Upper lobe of right lung (tissue), 1 donor: ENCODE results near the gene UBXN11. TPM values are rescaled to one million over a fixed set of nuclear protein-coding genes. Genes with fewer than 3 reads are reported as not detected.

Experiments
- ATAC-seq: fragments of 200-7000 bp; cut with Tn5 transposase; one replicate; pipeline ENCODE4 v1.9.1; 2020; ENCODE audit warnings: mild to moderate bottlenecking, moderate library complexity
- DNase-seq: peaks from one replicate; pipeline ENCODE4 v3.0.0-alpha.2; 2020
- H3K27ac ChIP-seq: fragments of 200-600 bp; one replicate; pipeline ENCODE4 v1.8.0; 2022
- H3K27me3 ChIP-seq: fragments of 200-600 bp; one replicate; pipeline ENCODE4 v1.8.0; 2022; ENCODE audit warnings: mild to moderate bottlenecking
- H3K36me3 ChIP-seq: fragments of 200-600 bp; one replicate; pipeline ENCODE4 v1.8.0; 2022
- H3K4me1 ChIP-seq: fragments of 200-600 bp; one replicate; pipeline ENCODE4 v1.8.0; 2022
- H3K4me3 ChIP-seq: fragments of 200-600 bp; one replicate; pipeline ENCODE4 v1.8.0; 2022; ENCODE audit warnings: mild to moderate bottlenecking
- H3K9me3 ChIP-seq: fragments of 200-600 bp; one replicate; pipeline ENCODE4 v1.8.0; 2022
- CTCF ChIP-seq: fragments of 200-600 bp; IDR thresholded peaks from one replicate; pipeline ENCODE4 v1.8.0; 2022; ENCODE audit warnings: antibody characterized with exemption
- intact Hi-C: fragments of 100-400 bp; cut with DNase I; formaldehyde crosslinking; loops from one replicate; pipeline ENCODE4 v1.11.0; 2022
- total RNA-seq: library from RNA; stranded (reverse); fragmentation: NEBNext Ultra II Directional; extraction: Animal tissue kit (Norgen Biotek cat#: 25700); gene quantifications from one replicate; pipeline ENCODE4 v1.2.1, GENCODE V29; 2021
- donor health status: DM: no; HTN: yes; CAD: no; lungs with severe emphysema.

UBXN11 gene
- total RNA-seq, 1 donor from 2014 or later, result 37.0 TPM

GRCh38 chr1:26281091-26281958 lies 25.1 kb downstream of the UBXN11 start:
- TF ChIP-seq CTCF, result no peak
- intact Hi-C loops, result no loop called here
- Histone ChIP-seq H3K4me1 (peaks cover 67% of the 10 kb centered on the region), H3K36me3 (peaks cover 11% of the 10 kb centered on the region), H3K27me3 (no peaks in the 10 kb centered on the region), H3K9me3 (no peaks in the 10 kb centered on the region), H3K4me3 (peak overlapping the region; percentile 99), H3K27ac (peak overlapping the region; percentile 89)
- no peak for DNase-seq
- ATAC-seq, result no peak

GRCh38 chr1:26280333-26281042 lies 25.9 kb downstream of the UBXN11 start:
- Histone ChIP-seq H3K36me3 (peaks cover 11% of the 10 kb centered on the region), H3K27me3 (no peaks in the 10 kb centered on the region), H3K4me1 (peaks cover 66% of the 10 kb centered on the region), H3K4me3 (peak overlapping the region; percentile 99), H3K27ac (peak overlapping the region; percentile 89), H3K9me3 (no peaks in the 10 kb centered on the region)
- TF ChIP-seq CTCF, result no peak
- intact Hi-C loops, result no loop called here
- DNase-seq (no peak), ATAC-seq (no peak)

GRCh38 chr1:26279456-26280332 lies 26.7 kb downstream of the UBXN11 start, which contains the start of gene SH3BGRL3:
Gene SH3BGRL3, plus strand, starts transcription at chr1:26280086. Its CDS starts 70 bp downstream, at chr1:26280156.
- peak within 1 kb of the TSS; percentile 99 for H3K4me3 ChIP-seq
- no peaks in the 10 kb centered on the region for H3K27me3 ChIP-seq
- ATAC-seq (peak; percentile 86), DNase-seq (peak; percentile 95)
- no peaks in the 10 kb centered on the region for H3K9me3 ChIP-seq
- peaks cover 11% of the 10 kb centered on the region for H3K36me3 ChIP-seq
- peaks cover 65% of the 10 kb centered on the region for H3K4me1 ChIP-seq
- TF ChIP-seq CTCF, result peak; percentile 42
- intact Hi-C loops, result loop anchor here (5.0 kb wide), 1 partner anchor 43 kb away; no protein-coding TSS in a partner anchor
- H3K27ac ChIP-seq, result peak within 1 kb of the TSS; percentile 89

- Histone ChIP-seq H3K9me3 (no peaks in the 10 kb centered on the region), H3K27me3 (no peaks in the 10 kb centered on the region), H3K27ac (peak overlapping the region; percentile 89), H3K4me1 (peaks cover 60% of the 10 kb centered on the region), H3K4me3 (peak overlapping the region; percentile 99), H3K36me3 (peaks cover 11% of the 10 kb centered on the region)
- DNase-seq (no peak), ATAC-seq (peak; percentile 8)
- no peak for TF ChIP-seq CTCF
- intact Hi-C loops, result loop anchor here (5.0 kb wide), 1 partner anchor 43 kb away; no protein-coding TSS in a partner anchor
These were observed 27.5 kb downstream of the UBXN11 start for GRCh38 chr1:26278724-26279455.
